Mesodermal cell (in vitro differentiated cells): ENCODE data around the gene CTF1.
A peak's percentile ranks its signal among the peaks of the same experiment; 100 is the strongest.

Experiments
- H3K27ac ChIP-seq: 2 replicates; pipeline ENCODE4 v1.7.0; 2013; ENCODE audit warnings: mild to moderate bottlenecking, low read depth, low read length, moderate library complexity; ENCODE audit not compliant: severe bottlenecking
- H3K36me3 ChIP-seq: 2 replicates; pipeline ENCODE4 v1.7.1; 2013; ENCODE audit warnings: mild to moderate bottlenecking, low read length, moderate library complexity; ENCODE audit not compliant: control insufficient read depth, insufficient read depth
- H3K4me1 ChIP-seq: one replicate; pipeline ENCODE4 v1.7.1; 2013; ENCODE audit warnings: mild to moderate bottlenecking, low read length; ENCODE audit not compliant: insufficient read depth, control insufficient read depth, poor library complexity, severe bottlenecking
- H3K4me3 ChIP-seq: 2 replicates; pipeline ENCODE4 v1.7.0; 2013; ENCODE audit warnings: low read length, control low read depth, mild to moderate bottlenecking; ENCODE audit not compliant: insufficient read depth, poor library complexity, severe bottlenecking; ENCODE audit errors: extremely low read depth
- H3K9me3 ChIP-seq: 2 replicates; pipeline ENCODE4 v1.7.1; 2013; ENCODE audit warnings: mild to moderate bottlenecking, low read length, moderate library complexity; ENCODE audit not compliant: control insufficient read depth
- WGBS, 2 experiments: methylation state at CpG; one replicate each; pipeline ENCODE4 v1.1.5; 2013; ENCODE audit warnings: missing lambda C conversion rate in 2 of 2; ENCODE audit not compliant: insufficient coverage in 2 of 2; 5-methylcytosine and 5-hydroxymethylcytosine counted together

CTF1 gene

GRCh38 chr16:30874244-30874820 is 22.1 kb upstream of the CTF1 start:
- Histone ChIP-seq H3K27ac (peak overlapping the region; percentile 95), H3K36me3 (peaks cover 25% of the 10 kb centered on the region), H3K9me3 (no peaks in the 10 kb centered on the region), H3K4me1 (peaks cover 6% of the 10 kb centered on the region), H3K4me3 (peak overlapping the region; percentile 93)
- 35 to 38% methylated on average over 20 to 21 of the region's 23 CpGs for WGBS, 2 experiments

GRCh38 chr16:30874821-30875717 is 21.3 kb upstream of the CTF1 start:
- Histone ChIP-seq H3K4me1 (peaks cover 6% of the 10 kb centered on the region), H3K9me3 (no peaks in the 10 kb centered on the region), H3K36me3 (peaks cover 30% of the 10 kb centered on the region), H3K27ac (peak overlapping the region; percentile 95), H3K4me3 (peak overlapping the region; percentile 93)
- WGBS, 2 experiments: 0% methylated on average over 60 to 77 of the region's 85 CpGs

- Histone ChIP-seq H3K9me3 (no peaks in the 10 kb centered on the region), H3K36me3 (peaks cover 37% of the 10 kb centered on the region), H3K4me3 (peak overlapping the region; percentile 93), H3K27ac (peak overlapping the region; percentile 95), H3K4me1 (peaks cover 6% of the 10 kb centered on the region)
- 21 to 35% methylated on average over 9 to 11 of the region's 12 CpGs for WGBS, 2 experiments
Observed at GRCh38 chr16:30875871-30876801, 20.3 kb upstream of the CTF1 start.

- WGBS, 2 experiments: 48 to 100% methylated on average over 1 to 2 of the region's 5 CpGs
- Histone ChIP-seq H3K36me3 (peaks cover 40% of the 10 kb centered on the region), H3K4me1 (peaks cover 6% of the 10 kb centered on the region), H3K27ac (peak overlapping the region; percentile 71), H3K4me3 (peak overlapping the region; percentile 93), H3K9me3 (no peaks in the 10 kb centered on the region)
Observed at GRCh38 chr16:30876867-30877266, 19.5 kb upstream of the CTF1 start.

GRCh38 chr16:30882429-30883310 is 13.7 kb upstream of the CTF1 start:
- H3K4me3 ChIP-seq: no peak overlapping the region
- 86 to 92% methylated on average over 4 of the region's 4 CpGs for WGBS, 2 experiments
- no peaks in the 10 kb centered on the region for H3K9me3 ChIP-seq
- no peaks in the 10 kb centered on the region for H3K4me1 ChIP-seq
- no peak overlapping the region for H3K27ac ChIP-seq
- peaks cover 76% of the 10 kb centered on the region for H3K36me3 ChIP-seq

DNA sequence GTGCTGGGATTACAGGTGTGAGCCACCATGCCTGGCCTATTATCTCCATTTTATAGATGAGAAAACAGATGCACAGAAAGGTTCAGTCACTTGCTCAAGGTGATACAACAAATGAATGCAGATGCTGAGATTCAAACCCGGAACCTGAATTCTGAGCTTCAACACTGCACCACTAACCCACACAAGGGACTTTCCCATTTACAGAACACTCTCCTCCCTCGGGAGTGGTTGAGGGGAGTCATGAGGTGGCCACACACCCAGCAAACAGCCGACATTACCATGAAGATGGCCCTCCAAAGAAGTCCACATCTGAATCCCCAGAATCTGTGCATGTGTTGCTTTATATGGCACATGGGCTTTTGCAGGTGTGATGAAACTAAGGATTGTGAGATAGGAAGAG is 11.7 kb upstream of the CTF1 start:
- H3K36me3 ChIP-seq: peaks cover 87% of the 10 kb centered on the region

GRCh38 chr16:30885196-30885595 is 11.2 kb upstream of the CTF1 start:
- peaks cover 85% of the 10 kb centered on the region for H3K36me3 ChIP-seq
- no peaks in the 10 kb centered on the region for H3K9me3 ChIP-seq
- no peak overlapping the region for H3K4me3 ChIP-seq
- 88 to 98% methylated on average over 8 to 9 of the region's 9 CpGs for WGBS, 2 experiments
- no peak overlapping the region for H3K27ac ChIP-seq
- H3K4me1 ChIP-seq: no peaks in the 10 kb centered on the region

More for the DNA sequence above, 11.7 kb upstream of the CTF1 start:
- Histone ChIP-seq H3K4me3 (no peak overlapping the region), H3K4me1 (no peaks in the 10 kb centered on the region), H3K9me3 (no peaks in the 10 kb centered on the region), H3K27ac (no peak overlapping the region)
- WGBS, 2 experiments: 100% methylated on average over 1 of the region's 3 CpGs; no CpG with 5 or more reads in 1 of the 2 experiments

- 100% methylated on average over 1 of the region's 1 CpG; no CpG with 5 or more reads in 1 of the 2 experiments for WGBS, 2 experiments
- Histone ChIP-seq H3K36me3 (peaks cover 83% of the 10 kb centered on the region), H3K27ac (no peak overlapping the region), H3K4me3 (no peak overlapping the region), H3K9me3 (no peaks in the 10 kb centered on the region), H3K4me1 (no peaks in the 10 kb centered on the region)
Observed at GRCh38 chr16:30886145-30886544, 10.3 kb upstream of the CTF1 start.

- Histone ChIP-seq H3K4me1 (peaks cover 4% of the 10 kb centered on the region), H3K4me3 (no peak overlapping the region), H3K27ac (no peak overlapping the region), H3K36me3 (peaks cover 77% of the 10 kb centered on the region), H3K9me3 (no peaks in the 10 kb centered on the region)
- 95 to 98% methylated on average over 3 to 5 of the region's 9 CpGs for WGBS, 2 experiments
Observed at GRCh38 chr16:30887927-30888326, 8.5 kb upstream of the CTF1 start.
